Activated CD4-positive, alpha-beta T cell treated with anti-CD3 and anti-CD28 coated beads, Interleukin-2, amount 50 U/mL, for 48 hours (primary cell): Measurements from ENCODE around the gene AATK.

ENCODE experiments used
- DNase-seq, 2 experiments: peaks; one replicate each; pipeline ENCODE4 v3.0.0-alpha.2; 2020

The AATK gene

GRCh38 chr17:81142301-81143199, 23.5 kb downstream of the AATK start:
- DNase-seq = peak; percentile 71 to 78

DNA sequence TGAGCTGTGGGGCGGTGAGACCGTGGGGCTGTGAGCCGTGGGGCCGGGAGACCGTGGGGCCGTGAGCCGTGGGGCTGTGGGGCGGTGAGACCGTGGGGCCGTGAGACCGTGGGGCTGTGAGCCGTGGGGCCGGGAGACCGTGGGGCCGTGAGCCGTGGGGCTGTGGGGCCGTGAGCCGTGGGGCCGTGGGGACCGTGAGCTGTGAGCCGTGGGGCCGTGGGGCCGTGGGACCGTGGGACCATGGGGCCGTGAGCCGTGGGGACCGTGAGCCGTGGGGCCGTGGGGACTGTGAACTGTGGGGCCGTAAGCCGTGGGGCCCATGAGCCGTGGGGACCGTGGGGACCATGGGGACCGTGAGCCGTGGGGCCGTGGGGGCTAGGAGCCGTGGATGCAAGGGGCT, 25.3 kb downstream of the AATK start:
- DNase-seq = no peak

DNA sequence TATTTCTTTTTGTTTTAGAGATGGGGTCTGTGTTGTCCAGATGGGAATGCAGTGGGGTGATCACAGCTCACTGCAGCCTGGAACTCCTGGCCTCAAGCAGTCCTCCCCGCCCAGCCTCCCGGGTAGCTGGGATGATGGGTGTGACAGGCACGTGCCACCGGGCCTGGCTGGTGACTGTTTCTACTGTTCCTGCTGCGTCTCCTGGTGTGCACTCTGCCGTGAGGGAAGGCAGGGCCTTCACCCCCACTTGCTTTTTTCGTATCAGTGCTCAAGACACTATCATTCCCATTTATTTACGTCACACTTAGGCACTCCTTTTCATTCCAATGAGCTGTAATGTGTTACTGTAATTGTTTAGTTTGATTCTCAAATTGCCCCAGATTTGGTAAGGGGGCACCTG, 26.0 kb downstream of the AATK start:
- no peak for DNase-seq

DNA sequence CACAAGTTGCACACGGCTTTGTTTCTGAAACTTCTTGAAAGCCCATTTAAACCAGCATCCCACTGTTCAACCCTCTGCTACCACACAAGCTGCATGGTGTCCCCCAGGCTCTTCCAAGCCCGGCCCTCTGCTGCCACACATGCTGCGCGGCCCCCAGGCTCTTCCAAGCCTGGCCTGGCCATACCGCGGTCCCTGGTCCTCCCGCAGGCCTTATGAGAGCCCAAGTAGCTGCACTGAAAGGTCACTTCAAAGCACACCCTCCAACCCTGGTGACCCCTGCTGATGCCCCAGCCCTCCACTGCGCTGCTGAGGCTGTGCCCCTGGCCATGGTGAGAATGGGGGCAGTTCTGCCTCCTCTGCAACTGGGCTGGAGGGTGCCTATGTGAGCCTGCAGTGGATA, 26.6 kb downstream of the AATK start:
- DNase-seq = no peak

GRCh38 chr17:81138500-81138899, 27.5 kb downstream of the AATK start:
- DNase-seq = no peak

DNA sequence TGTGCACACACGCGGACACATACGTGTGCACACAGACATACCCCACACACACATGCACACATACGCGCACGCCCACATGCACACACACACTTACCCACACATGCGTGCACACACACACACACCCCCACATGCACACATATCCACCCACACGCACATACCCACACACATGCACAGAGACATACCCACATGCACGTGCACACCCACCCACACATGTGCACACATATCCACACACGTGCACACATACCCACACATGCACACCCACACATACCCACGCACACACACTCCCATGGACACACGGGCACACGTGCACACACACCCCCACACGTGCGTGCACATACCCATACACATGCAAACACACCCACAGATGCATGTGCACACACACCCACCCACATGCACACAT, 27.9 kb downstream of the AATK start:
- no peak for DNase-seq

DNA sequence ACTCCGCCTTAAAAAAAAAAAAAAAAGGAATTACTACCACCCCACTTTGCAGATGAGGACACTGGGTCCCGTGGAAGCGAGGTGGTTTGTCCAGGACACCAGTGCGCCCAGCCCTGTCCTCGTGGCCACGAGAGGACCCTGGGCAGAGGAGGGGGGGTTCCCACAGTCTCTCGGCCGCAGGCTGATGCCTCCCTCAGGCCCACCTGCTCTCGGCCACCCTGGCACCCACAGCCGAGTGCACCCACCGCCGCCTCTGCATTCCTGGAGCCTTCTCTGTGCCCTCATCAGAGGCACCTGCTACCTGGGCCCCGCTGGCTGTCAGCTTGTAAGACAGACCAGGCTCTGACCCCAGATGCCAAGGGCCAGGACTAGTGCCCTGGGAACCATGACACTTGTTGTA, 28.8 kb downstream of the AATK start:
- DNase-seq = no peak

DNA sequence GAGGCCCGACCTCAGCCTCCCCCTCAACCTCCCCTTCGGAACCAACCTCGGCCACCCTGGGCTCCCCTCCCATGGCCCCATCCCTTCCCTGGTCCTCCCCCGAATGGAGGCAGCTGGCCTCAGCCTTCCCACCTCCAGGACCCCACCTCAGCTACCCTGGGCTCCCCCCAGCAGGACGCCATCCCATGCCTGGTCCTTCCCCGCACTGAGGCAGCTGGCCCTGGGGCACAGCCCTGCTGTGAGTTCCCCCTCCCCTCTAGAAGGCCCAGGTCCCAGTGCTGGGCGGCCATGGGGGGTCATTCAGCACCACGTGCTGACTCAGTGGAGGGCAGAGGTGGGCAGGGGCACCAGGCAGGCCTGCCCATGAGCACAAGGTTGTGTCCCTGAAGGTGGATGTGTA, 29.7 kb downstream of the AATK start:
- no peak for DNase-seq

- DNase-seq = no peak
Measured at GRCh38 chr17:81135505-81136278, 30.3 kb downstream of the AATK start.

DNA sequence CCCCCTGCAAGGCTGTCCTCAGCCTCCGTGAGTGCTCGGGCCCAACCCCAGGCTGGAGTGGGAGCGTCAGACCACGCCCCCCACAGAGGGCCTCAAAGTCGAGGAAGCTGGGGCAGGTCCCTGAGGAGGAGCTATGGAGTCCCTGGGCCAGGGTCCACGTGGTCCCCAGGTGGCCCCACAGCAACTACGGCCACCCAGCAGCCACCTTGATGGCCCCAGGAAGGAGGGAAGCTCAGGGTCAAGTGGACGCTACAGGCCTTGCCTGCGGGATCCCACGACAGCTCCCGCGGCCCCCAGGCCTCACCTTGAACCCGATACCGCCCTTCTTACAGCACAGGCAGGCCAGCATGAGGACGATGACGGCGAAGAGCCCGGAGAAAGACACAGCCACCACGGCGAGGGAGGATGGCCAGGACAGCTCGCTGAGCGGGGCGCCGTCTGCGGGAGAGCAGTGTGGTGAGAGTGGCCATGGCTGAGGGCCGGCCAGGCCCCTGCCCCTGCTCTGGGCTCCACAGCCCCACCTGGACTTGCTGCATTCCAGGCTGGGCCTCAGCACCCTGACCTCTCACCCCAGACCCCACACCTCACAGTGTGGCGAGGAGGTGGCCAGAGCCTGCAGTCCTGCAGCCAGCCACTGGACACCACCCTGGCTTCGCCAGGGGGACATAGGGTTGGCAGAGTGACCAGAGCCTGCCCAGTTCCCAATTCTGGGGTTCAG, 31.8 kb downstream of the AATK start:
- no peak for DNase-seq

DNA sequence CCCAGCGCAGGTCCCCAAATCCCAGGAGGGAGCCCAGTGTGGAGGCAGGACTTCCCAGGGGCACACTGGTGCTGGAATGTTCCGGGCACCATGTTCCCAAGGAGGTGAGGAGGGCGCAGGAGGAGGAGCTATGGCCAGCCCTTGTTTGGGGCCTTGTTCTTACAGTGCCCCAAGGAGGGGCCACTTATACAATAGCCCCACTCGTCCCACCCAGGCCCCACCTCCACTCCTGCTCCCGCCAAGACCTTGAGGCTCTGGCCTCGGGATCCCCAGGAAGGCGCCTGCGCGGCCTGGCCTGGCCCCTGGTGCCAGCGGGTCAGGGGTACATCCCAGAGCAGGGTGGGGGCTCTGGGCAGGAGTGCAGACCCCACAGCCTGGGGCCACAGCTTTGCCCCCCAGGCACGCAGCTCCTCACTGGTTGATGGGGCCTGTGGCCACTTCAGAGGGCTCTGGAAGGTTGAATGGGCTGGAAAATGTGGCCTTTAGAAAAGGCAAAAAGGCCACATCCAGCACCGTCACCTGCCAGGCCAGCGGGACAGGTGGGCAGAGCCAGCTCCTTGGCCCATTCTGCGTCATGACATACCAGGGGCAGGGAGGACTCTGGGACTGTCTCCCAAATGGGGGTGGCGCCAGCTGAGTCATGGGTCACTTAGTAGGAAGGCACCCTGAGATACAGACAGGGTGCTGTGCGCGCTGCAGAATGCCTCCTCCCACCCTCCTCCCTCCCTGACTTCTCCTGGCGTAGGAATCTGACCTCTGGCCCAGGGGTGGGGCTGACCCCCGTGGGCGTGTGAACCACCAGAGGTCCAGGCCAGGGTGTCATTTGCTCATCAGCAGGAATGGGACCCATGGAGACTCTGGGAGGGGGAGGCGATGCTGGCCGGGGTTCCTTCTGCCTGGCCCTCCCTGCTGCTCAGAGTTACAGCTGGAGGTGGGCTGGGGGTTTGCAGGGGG, 33.0 kb downstream of the AATK start:
- no peak for DNase-seq

DNA sequence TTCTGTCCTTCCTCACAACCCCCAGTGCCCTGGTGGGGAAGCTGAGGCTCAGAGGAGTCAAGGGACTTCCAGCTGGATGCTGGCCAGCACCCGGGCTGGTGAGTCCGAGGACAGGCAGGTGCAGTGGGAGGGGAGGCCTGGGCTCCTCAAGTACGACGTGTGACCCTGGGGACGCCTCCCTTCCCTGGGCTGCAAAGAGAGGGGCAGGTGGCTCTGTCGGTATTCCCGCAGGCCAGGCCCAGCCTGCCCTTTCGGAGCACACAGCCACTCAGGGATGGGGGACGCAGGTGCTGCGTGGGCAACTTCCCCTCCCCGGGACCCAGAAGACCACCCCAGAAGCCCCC, 33.9 kb downstream of the AATK start:
- DNase-seq = no peak

DNA sequence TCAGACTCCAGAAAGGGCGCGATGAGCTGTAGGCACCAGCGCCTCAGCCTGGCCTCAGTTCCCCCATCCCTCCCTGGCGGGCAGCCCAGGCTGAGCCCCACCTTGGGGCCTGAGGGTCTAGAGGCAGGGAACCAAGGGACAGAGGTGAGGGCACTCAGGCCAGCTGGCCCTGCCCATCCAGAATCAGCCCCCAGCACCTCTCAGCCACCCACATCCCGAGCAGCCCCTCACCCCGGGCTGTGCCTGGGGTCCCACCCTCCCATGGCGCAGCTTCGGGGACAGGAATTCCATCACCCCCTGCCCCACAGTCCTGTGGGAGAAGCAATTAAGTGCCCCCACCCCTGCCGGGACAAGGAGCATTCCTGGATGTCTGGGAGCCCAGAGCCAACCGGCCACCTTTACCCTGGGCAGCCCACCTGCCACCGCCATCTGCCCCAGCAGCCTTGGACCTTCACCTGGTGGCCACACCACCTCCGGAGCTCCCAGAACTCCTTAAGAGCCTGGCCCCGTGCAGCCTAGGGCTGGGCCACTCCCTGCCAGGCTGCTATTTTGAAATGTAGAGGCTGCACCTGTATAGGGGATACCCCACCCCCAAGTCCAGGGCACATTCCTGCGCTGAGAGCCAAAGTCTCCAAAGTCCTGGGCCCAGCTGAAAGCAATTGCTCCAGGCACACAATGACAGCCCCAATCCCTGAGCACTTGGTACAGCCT, 34.4 kb downstream of the AATK start:
- no peak for DNase-seq

DNA sequence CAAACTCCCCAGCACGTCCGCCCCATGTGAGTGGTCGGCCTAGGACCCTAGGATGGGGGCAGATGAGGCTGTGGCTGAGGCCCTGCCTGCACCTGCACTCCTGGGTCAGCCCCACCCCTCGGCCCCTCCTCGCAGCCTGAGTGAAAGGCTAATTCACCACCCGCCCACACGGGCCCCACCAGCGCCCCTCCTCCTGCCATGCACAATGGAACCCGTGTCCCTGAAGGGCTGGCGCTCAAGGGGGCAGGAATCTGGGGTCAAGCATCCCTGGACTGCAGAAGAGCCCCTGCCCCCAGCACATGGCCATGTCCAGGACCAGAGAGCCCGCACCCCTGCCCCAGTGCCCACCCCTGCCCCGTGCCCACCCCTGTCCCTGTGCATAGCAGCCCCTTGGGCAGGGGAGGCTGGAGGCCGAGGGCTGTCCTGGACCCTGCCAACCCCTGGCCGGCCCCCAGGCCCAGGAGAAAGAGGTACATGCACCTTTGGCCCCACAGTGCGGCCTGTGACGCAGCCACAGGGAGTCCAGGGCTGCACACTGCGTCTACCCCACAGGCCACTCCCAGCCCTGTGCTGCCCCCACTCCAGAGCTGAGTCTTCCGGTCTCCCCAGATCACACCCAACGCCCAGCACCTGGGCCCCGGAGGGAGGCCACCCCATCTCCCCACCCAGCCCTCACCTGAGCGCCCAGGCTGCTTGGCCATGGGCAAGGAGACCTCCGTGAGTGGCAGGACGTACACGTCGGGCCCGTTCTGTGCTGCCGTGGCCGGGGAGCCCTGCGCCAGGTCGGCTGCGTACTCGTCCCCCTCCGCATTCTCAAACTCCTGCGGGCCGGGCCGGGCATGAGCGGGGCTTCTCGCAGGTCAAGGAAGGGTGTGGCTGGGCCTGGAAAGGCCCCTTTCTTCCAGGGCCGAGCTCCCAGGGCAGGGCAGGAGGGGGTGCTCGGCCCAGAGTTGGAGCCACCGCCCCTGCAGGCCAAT, 35.3 kb downstream of the AATK start:
- no peak for DNase-seq

- DNase-seq = no peak
Measured at GRCh38 chr17:81129711-81130367, 36.2 kb downstream of the AATK start.

DNA sequence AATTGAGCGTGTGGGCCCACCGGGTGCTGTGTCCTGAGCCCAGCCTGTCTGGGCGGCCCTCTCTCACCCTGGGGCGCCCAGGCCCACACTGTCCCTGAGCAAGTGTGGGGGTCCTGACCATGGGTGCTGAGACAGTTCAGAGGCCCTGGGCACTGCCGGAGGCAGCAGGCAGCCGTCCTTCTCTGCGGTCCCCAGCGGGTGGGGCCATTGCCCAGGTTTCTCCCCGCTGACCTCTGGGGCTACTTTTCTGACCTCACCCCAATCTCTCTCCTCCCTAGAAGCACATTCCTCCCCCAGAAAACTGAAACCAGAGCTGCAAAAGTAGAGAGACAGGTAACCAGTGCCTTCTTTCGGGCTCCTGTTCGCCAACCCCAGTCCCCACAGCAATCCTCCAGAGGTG, 36.7 kb downstream of the AATK start:
- no peak for DNase-seq

DNA sequence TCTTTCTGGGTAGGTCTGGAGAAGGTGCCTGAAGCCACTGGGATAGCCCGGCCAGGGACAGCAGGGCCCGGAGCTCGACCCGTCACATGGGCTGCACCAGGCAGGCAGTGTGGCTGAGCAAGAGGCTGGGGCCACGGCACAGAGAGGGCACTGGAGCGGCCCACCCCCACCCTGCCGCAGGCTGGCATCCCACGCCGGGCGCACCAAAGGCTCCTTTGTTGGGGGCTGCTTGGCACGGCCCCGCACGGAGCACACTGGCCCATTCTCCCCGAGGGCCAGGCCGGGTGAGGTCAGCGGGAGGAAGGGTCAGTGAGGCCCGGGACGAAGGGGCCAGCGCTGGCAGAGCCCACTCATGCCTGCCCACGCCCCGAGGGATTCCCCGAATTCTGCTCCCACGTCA, 37.2 kb downstream of the AATK start:
- no peak for DNase-seq

DNA sequence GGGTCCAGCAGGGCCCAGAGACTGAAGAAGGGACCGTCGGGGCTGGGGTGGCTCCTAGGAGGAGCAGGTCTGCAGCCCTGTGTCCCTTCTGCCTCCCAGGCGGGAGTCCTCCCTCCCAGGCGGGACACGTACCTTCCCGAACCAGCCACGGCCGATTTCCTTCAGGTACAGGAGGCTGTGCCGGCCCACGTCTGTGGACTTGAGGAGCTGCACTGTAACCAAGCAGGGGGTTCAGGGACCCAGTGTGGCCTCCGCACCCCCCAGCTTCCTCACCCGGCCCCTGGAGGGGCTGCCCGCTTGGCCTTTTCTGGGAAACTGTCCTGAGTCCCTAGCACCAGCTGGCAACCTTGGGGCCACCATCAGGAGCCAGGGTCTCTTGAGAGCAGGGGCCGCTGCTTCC, 37.7 kb downstream of the AATK start:
- DNase-seq = no peak

GRCh38 chr17:81127526-81128177, 38.4 kb downstream of the AATK start:
- no peak for DNase-seq

GRCh38 chr17:81127133-81127455, 38.9 kb downstream of the AATK start:
- no peak for DNase-seq
